HL-60 (cell line): ENCODE results near the gene OPTC.

Source experiments
- DNase-seq, 2 experiments: peaks; one replicate each; pipeline ENCODE4 v3.0.0-alpha.2; 2010 to 2020; ENCODE audit warnings: low read depth in 1 of 2, low spot score in 1 of 2
- H3K27ac ChIP-seq: fragments of 250-450 bp; sonication (Bioruptor Pico); replicated peaks from 2 replicates; pipeline ENCODE4 v1.5.1; 2020; ENCODE audit warnings: mild to moderate bottlenecking, moderate library complexity
- H3K27me3 ChIP-seq: fragments of 250-450 bp; sonication (Bioruptor Pico); 2 replicates; pipeline ENCODE4 v1.5.1; 2021; ENCODE audit warnings: mild to moderate bottlenecking, moderate library complexity; ENCODE audit not compliant: insufficient read depth, poor library complexity, severe bottlenecking
- H3K4me3 ChIP-seq: replicated peaks from 2 replicates; pipeline ENCODE4 v1.5.1; 2011; ENCODE audit warnings: mild to moderate bottlenecking, control low read depth, low read length; ENCODE audit not compliant: insufficient read depth
- CTCF ChIP-seq: IDR thresholded peaks from one replicate; pipeline ENCODE4 v1.5.1; 2011; ENCODE audit warnings: low read length, control low read depth, inconsistent platforms; ENCODE audit not compliant: insufficient read depth
- GABPA ChIP-seq: IDR thresholded peaks from 2 replicates; pipeline ENCODE4 v1.6.1; 2012; ENCODE audit warnings: low read depth
- POLR2AphosphoS5 ChIP-seq: IDR thresholded peaks from 2 replicates; pipeline ENCODE4 v1.6.1; 2012; ENCODE audit warnings: low read depth
- REST ChIP-seq: IDR thresholded peaks from 2 replicates; pipeline ENCODE4 v1.6.1; 2012; ENCODE audit warnings: low read depth; ENCODE audit not compliant: insufficient replicate concordance
- SPI1 ChIP-seq: IDR thresholded peaks from 2 replicates; pipeline ENCODE4 v1.6.1; 2012; ENCODE audit warnings: low read depth, mild to moderate bottlenecking, borderline replicate concordance

The OPTC gene

GRCh38 chr1:203534012-203534411, 40.1 kb downstream of the OPTC start:
- no peak overlapping the region for H3K4me3 ChIP-seq
- H3K27me3 ChIP-seq, result no peaks in the 10 kb centered on the region
- no peak overlapping the region for H3K27ac ChIP-seq
- DNase-seq, result no peak
- TF ChIP-seq GABPA, result no peak
- no peak for TF ChIP-seq SPI1
- no peak for TF ChIP-seq CTCF

GRCh38 chr1:203534526-203534925, 40.6 kb downstream of the OPTC start:
- H3K27ac ChIP-seq, result no peak overlapping the region
- TF ChIP-seq SPI1 (no peak), REST (no peak), GABPA (no peak), POLR2AphosphoS5 (no peak)
- DNase-seq, result no peak
- H3K4me3 ChIP-seq, result no peak overlapping the region
- no peaks in the 10 kb centered on the region for H3K27me3 ChIP-seq

GRCh38 chr1:203536575-203536974, 42.6 kb downstream of the OPTC start:
- Histone ChIP-seq H3K27ac (no peak overlapping the region), H3K27me3 (no peaks in the 10 kb centered on the region), H3K4me3 (no peak overlapping the region)
- DNase-seq, result no peak
- no peak for TF ChIP-seq SPI1
- TF ChIP-seq REST, result no peak
- TF ChIP-seq GABPA, result no peak
- no peak for TF ChIP-seq POLR2AphosphoS5
- no peak for TF ChIP-seq CTCF

GRCh38 chr1:203536980-203537455, 43.1 kb downstream of the OPTC start:
- TF ChIP-seq CTCF, result no peak
- no peak for TF ChIP-seq REST
- TF ChIP-seq POLR2AphosphoS5, result no peak
- no peak for TF ChIP-seq GABPA
- TF ChIP-seq SPI1, result no peak
- Histone ChIP-seq H3K4me3 (no peak overlapping the region), H3K27ac (no peak overlapping the region), H3K27me3 (no peaks in the 10 kb centered on the region)
- DNase-seq, result peak; percentile 68 to 79
